ENCODE measurements around the gene SPOP.

DNA sequence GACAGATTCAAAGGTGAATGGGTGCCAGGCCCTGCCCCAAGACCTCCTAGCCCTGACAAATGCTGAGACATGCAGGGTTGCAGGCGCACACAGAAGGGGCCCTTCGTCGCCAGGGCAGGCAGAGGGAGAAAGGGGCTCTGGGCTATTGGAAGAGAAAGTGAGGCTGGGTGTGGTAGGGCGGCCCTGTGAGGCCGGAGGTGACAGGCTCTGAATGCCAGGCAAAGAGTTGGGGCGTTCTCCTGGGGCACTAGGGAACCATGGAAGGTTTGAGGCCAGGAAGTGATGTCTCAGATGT is 128.6 kb downstream of the SPOP start:
- TF ChIP-seq, protein P1, sequence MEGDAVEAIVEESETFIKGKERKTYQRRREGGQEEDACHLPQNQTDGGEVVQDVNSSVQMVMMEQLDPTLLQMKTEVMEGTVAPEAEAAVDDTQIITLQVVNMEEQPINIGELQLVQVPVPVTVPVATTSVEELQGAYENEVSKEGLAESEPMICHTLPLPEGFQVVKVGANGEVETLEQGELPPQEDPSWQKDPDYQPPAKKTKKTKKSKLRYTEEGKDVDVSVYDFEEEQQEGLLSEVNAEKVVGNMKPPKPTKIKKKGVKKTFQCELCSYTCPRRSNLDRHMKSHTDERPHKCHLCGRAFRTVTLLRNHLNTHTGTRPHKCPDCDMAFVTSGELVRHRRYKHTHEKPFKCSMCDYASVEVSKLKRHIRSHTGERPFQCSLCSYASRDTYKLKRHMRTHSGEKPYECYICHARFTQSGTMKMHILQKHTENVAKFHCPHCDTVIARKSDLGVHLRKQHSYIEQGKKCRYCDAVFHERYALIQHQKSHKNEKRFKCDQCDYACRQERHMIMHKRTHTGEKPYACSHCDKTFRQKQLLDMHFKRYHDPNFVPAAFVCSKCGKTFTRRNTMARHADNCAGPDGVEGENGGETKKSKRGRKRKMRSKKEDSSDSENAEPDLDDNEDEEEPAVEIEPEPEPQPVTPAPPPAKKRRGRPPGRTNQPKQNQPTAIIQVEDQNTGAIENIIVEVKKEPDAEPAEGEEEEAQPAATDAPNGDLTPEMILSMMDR (conservative IDR thresholded peaks at IDR 0.05 in 1 of 2, IDR thresholded peaks at IDR 0.05 in 1 of 2; ENCODE audit: low read depth in 1 of 2, low read length in 2 of 2), result no peak
- TF ChIP-seq EZH2 (IDR thresholded peaks at IDR 0.05; ENCODE audit: low read length, missing control alignments), result no peak
